ENCODE results near the gene TEX14.

- TF ChIP-seq EZH2 (IDR thresholded peaks at IDR 0.05; ENCODE audit: borderline replicate concordance, low read depth, low read length, severe bottlenecking), result no peak
- no peak for TF ChIP-seq CTCF (IDR thresholded peaks at IDR 0.05; ENCODE audit: extremely low read depth in 1 of 2, insufficient read depth in 1 of 2, low read depth in 1 of 2, low read length in 2 of 2)
- no peak for TF ChIP-seq MAX (IDR thresholded peaks at IDR 0.05; ENCODE audit: insufficient read depth, insufficient read length)
- TF ChIP-seq POLR2AphosphoS5 (IDR thresholded peaks at IDR 0.05; ENCODE audit: insufficient read depth, low read depth, low read length), result no peak
- TF ChIP-seq POLR2A (IDR thresholded peaks at IDR 0.05; ENCODE audit: low read depth, low read length), result no peak
- no peak for TF ChIP-seq FOS (IDR thresholded peaks at IDR 0.05; ENCODE audit: borderline replicate concordance, insufficient read depth, low read length)
- TF ChIP-seq JUN (IDR thresholded peaks at IDR 0.05; ENCODE audit: borderline replicate concordance, insufficient read depth, insufficient read length, low read depth), result no peak
- no peak for TF ChIP-seq MYC (IDR thresholded peaks at IDR 0.05; ENCODE audit: low read depth, low read length)
- TF ChIP-seq GATA2 (IDR thresholded peaks at IDR 0.05; ENCODE audit: insufficient read depth, insufficient read length, low read depth, low read length), result no peak
Measured at GRCh38 chr17:58515286-58515685, 176.6 kb downstream of the TEX14 start.

Measured in endothelial cell of umbilical vein (primary cell).